Subcutaneous abdominal adipose tissue (tissue), 5 donors: ENCODE results near the gene FMN2.
"Not testable (repeated sequence)": the region's sequence is repeated elsewhere in the genome, so short reads cannot be mapped to it uniquely, and the experiment has no call there.

Experiments used
- H3K27ac ChIP-seq: one replicate; pipeline ENCODE4 v1.7.0; 2013; ENCODE audit warnings: low read depth, mild to moderate bottlenecking, inconsistent platforms, low read length, moderate library complexity
- H3K27me3 ChIP-seq, 5 donors: one replicate each; pipeline ENCODE4 v1.7.0; 2013; ENCODE audit warnings: low read length in 5 of 5, inconsistent platforms in 1 of 5; ENCODE audit not compliant: control insufficient read depth in 5 of 5, insufficient read depth in 4 of 5
- H3K36me3 ChIP-seq, 5 donors: one replicate each; pipeline ENCODE4 v1.7.0; 2013; ENCODE audit warnings: low read length in 5 of 5; ENCODE audit not compliant: control insufficient read depth in 5 of 5, insufficient read depth in 5 of 5
- H3K4me1 ChIP-seq, 5 donors: one replicate each; pipeline ENCODE4 v1.7.0; 2013; ENCODE audit warnings: low read length in 5 of 5, mild to moderate bottlenecking in 3 of 5, moderate library complexity in 1 of 5; ENCODE audit not compliant: control insufficient read depth in 5 of 5, insufficient read depth in 5 of 5
- H3K4me3 ChIP-seq, 5 donors: one replicate each; pipeline ENCODE4 v1.7.0; 2013; ENCODE audit warnings: low read length in 5 of 5, low read depth in 1 of 5
- H3K9ac ChIP-seq, 5 donors: one replicate each; pipeline ENCODE4 v1.7.0; 2013; ENCODE audit warnings: low read length in 5 of 5, mild to moderate bottlenecking in 4 of 5, moderate library complexity in 3 of 5
- H3K9me3 ChIP-seq, 5 donors: one replicate each; pipeline ENCODE4 v1.7.0; 2013; ENCODE audit warnings: low read length in 5 of 5; ENCODE audit not compliant: control insufficient read depth in 5 of 5
- donor health status: healthy.
- donor health status: healthy.
- donor health status: healthy.
- donor health status: healthy.
- donor health status: healthy.

The FMN2 gene

DNA sequence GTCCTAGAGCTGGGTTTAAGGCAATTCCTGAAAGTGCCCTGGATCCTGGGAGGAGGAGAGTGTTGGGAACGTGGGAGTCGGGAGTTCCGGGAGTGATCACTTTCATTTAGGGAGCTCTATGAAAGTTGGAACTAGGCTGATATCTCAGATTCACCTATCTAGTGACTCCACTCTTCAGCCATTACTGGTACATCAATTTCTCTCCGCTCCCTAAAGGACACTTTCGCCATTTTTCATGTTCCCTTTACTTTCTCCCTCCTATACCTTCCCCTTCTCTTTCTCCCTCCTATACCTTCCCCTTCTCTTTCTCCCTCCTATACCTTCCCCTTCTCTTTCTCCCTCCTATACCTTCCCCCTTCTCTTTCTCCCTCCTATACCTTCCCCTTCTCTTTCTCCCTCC, 93.0 kb downstream of the FMN2 start:
- not testable (repeated sequence) for H3K27me3 ChIP-seq, H3K36me3 ChIP-seq, H3K27ac ChIP-seq, H3K9me3 ChIP-seq, H3K4me3 ChIP-seq, H3K9ac ChIP-seq
- H3K4me1 ChIP-seq = peaks cover 0 to 13% (median 0%) of the 10 kb centered on the region in 5 donors

DNA sequence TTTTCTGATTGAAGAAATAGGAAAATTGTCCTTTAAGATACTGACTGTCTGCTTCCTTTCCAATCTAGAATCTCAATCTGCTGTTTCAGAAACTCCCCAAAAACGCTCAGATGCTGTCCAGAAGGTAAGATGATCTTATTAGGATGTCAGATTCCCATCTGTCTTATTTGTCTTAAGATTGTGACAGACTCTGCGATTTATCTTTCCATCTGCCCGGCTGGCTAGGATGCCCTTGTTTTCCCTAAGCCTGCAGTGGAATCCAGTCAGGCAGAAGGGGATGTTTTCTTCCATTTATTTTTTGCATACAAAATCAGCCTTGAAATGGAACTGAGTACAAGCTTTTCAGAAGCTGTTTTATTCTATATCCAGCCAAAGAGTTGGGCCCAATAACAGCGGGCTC, 96.5 kb downstream of the FMN2 start:
- H3K36me3 ChIP-seq = no peaks in the 10 kb centered on the region
- H3K4me1 ChIP-seq = peaks cover 0 to 13% (median 0%) of the 10 kb centered on the region in 5 donors
- no peaks in the 10 kb centered on the region for H3K9me3 ChIP-seq
- no peak overlapping the region for H3K9ac ChIP-seq
- H3K4me3 ChIP-seq = no peak overlapping the region
- peaks cover 0 to 7% (median 3%) of the 10 kb centered on the region in 5 donors for H3K27me3 ChIP-seq
- no peak overlapping the region for H3K27ac ChIP-seq

DNA sequence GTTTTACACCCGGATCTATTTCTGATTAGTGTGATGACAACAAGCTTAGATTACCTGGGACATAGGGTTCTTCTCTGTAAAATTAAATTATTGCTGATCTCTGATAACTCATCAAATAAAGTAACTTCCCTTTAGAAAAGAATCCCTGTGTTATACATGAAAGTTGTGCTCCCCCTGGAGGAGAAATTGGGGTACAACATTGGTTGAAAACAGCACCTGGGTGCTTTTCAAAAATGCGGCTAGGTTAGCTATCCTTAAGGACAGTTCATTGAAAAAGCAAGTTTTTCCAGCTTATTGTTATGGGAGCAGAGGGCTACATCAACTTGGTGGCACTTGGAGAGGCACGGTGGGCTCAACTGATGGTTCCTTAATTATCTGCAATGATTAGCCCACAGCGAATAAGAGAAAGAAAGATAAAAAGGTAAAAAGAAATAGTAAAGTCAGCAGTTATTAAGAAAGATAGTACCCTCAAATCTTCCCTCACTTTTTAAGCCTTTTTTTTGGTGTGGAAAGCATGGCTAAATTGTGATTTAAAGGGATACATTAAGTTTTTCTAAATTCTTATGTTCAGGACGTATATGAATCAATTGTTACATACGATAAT, 97.8 kb downstream of the FMN2 start:
- no peaks in the 10 kb centered on the region for H3K9me3 ChIP-seq
- no peaks in the 10 kb centered on the region for H3K36me3 ChIP-seq
- peaks cover 0 to 13% (median 0%) of the 10 kb centered on the region in 5 donors for H3K4me1 ChIP-seq
- peaks cover 0 to 7% (median 3%) of the 10 kb centered on the region in 5 donors for H3K27me3 ChIP-seq
- no peak overlapping the region for H3K9ac ChIP-seq
- H3K27ac ChIP-seq = no peak overlapping the region
- no peak overlapping the region for H3K4me3 ChIP-seq

DNA sequence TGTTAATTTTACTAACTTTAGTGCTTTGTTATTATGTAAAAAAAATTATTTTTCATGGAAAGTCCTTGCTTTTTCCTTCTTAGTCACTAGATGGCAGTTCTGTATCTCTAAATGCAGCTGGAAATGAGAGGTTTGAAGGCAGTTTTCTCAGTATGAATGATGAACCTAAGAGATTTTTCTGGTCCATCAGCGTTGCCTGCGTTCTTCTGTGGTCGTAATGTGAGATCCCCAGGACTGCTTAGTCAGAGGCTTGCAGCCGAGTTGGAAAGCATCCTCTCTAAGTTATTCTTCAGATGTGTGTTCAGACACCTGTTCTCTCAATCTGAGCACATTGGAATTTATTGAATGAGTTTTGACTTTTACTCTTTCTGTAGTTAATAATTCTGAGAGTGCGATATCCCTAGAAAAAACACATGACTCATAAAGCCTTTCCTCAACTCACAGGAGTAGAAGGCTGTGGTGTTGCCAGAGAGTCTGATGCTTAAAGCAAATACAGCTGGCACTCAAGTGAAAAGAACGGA, 99.3 kb downstream of the FMN2 start:
- H3K27ac ChIP-seq = no peak overlapping the region
- no peaks in the 10 kb centered on the region for H3K9me3 ChIP-seq
- no peak overlapping the region for H3K4me3 ChIP-seq
- H3K36me3 ChIP-seq = no peaks in the 10 kb centered on the region
- H3K4me1 ChIP-seq = peaks cover 0 to 8% (median 0%) of the 10 kb centered on the region in 5 donors
- peaks cover 0 to 4% (median 3%) of the 10 kb centered on the region in 5 donors for H3K27me3 ChIP-seq
- H3K9ac ChIP-seq = no peak overlapping the region

DNA sequence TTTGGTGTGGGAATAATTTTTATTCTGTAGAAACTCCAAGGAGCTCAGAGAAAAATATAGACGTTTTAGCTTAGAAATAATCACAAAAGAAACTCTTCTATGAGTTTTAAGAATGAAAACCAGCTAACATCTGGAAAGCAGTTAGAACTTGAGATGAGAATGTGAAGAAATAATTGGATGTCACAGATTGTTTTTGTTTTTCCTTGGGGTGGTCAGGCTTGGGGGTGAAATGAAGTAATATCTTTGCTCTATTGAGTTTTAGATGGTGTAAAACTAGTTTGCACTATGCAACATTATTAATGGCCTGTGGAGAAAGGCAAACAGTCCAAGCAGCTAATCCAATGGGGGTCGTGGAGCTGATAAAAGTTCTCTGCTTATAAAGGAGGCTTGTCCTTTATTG, 101.2 kb downstream of the FMN2 start:
- H3K27ac ChIP-seq = no peak overlapping the region
- H3K4me3 ChIP-seq = no peak overlapping the region
- no peaks in the 10 kb centered on the region for H3K9me3 ChIP-seq
- no peaks in the 10 kb centered on the region for H3K4me1 ChIP-seq
- H3K36me3 ChIP-seq = no peaks in the 10 kb centered on the region
- no peak overlapping the region for H3K9ac ChIP-seq
- peaks cover 0 to 5% (median 0%) of the 10 kb centered on the region in 5 donors for H3K27me3 ChIP-seq

DNA sequence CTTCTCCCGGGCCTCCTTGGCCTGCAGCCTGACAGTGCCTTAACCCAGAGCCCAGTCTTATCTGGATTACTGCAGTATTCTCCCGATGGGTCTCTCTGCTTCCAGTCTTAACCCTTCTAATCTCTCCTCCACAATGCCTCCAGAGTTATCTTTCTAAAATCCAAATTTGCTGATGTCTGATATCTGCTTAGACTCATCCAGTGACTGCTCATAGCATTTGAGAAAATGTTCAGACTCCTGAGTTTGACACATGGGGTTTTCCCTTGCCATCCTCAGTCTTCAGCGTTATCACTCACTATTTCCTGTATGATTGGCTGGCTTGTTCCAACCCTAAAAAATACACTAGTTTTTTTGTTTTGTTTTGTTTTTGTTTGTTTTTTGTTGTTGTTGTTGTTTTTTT, 102.0 kb downstream of the FMN2 start:
- Histone ChIP-seq H3K36me3 (no peaks in the 10 kb centered on the region), H3K27ac (no peak overlapping the region), H3K9ac (no peak overlapping the region), H3K4me3 (no peak overlapping the region), H3K4me1 (no peaks in the 10 kb centered on the region), H3K27me3 (peaks cover 0 to 5% (median 0%) of the 10 kb centered on the region in 5 donors), H3K9me3 (no peaks in the 10 kb centered on the region)

DNA sequence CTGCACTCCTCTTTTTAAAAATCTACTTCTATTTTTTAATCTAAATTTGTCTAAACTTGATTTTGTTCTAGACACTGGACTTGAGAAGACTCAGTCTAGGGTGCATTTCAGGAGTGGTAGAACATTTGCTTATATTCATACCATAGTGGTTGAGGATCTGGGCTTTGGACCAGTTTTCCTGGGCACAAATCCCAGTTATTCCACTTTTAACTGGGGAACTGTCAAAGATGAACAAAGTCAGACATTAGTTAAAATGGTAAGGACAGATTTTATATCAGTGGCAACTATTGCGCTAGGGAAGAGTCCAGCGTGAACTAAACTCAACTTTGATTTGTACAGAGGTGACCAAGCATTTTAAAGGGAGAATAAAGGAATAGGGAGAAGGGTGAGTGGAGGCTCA, 102.4 kb downstream of the FMN2 start:
- Histone ChIP-seq H3K4me3 (no peak overlapping the region), H3K36me3 (no peaks in the 10 kb centered on the region), H3K27ac (no peak overlapping the region), H3K4me1 (no peaks in the 10 kb centered on the region), H3K9ac (no peak overlapping the region), H3K9me3 (no peaks in the 10 kb centered on the region), H3K27me3 (peaks cover 0 to 5% (median 0%) of the 10 kb centered on the region in 5 donors)

DNA sequence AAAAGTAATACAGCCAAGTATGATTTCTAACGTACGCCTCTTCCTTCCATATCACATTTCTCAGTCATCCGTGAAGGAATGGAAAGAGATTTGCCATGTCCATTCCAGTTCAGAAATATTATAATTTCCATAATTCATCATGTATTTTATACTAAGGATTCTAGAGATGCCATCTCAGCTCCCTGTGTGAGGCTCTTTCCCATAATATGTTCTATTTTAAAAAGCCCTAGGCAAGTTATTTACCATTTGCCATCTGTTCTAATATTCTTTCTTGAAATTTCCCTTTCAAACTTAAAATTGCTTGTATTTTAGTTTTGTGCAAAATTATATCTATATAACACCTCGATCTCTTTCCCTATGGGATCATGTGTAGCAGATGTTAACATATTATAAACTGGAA, 106.7 kb downstream of the FMN2 start:
- Histone ChIP-seq H3K36me3 (no peaks in the 10 kb centered on the region), H3K4me3 (no peak overlapping the region)

DNA sequence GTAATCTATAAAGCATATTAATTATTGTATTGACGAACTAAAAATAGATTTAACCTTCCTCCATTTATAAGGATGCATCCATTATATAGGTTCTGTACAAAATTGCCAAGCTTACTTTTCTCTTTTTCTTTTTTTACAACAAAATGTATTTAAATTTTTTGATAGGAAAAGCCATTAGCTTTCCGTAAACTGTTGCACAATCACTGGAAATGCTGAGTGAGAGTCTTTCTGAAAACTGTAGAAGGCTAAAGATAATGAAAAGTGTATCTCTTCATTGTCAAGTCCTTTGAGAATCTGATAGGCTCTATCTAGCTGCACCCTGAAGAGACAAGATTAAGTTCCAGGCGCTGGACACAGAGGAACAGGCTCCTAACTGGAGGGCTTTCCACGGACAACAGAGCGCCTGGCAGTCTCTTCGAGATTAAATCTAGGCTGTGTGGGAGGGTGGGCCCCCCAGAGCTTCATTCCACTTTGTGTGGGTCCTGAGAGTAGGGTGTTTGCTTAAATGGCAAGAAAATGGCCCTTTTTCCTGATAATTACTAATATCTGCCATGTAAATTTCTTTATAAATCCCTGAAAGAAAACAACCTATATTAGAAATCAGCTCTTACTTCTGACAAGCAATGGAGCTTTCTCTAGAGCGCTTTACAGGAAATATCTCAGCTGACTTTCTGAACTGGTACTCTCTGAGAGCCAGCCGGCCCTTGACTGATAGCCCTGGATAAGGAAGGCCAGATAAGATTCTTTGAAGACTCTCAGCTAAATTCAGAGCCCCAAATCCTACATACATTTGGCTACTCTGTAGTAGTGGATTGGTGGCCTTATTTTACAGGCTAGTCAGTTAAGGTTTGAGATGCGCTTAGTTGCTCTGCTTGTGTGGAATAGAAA, 108.3 kb downstream of the FMN2 start:
- H3K27me3 ChIP-seq = peaks cover 0 to 5% (median 0%) of the 10 kb centered on the region in 5 donors
- no peaks in the 10 kb centered on the region for H3K36me3 ChIP-seq
- peaks cover 0 to 7% (median 0%) of the 10 kb centered on the region in 5 donors for H3K9me3 ChIP-seq
- H3K9ac ChIP-seq = no peak overlapping the region
- H3K27ac ChIP-seq = no peak overlapping the region
- no peak overlapping the region for H3K4me3 ChIP-seq
- no peaks in the 10 kb centered on the region for H3K4me1 ChIP-seq

More for the DNA sequence above, 106.7 kb downstream of the FMN2 start:
- peaks cover 0 to 5% (median 0%) of the 10 kb centered on the region in 5 donors for H3K27me3 ChIP-seq
- no peak overlapping the region for H3K27ac ChIP-seq
- no peak overlapping the region for H3K9ac ChIP-seq
- peaks cover 0 to 7% (median 0%) of the 10 kb centered on the region in 5 donors for H3K9me3 ChIP-seq
- H3K4me1 ChIP-seq = no peaks in the 10 kb centered on the region

DNA sequence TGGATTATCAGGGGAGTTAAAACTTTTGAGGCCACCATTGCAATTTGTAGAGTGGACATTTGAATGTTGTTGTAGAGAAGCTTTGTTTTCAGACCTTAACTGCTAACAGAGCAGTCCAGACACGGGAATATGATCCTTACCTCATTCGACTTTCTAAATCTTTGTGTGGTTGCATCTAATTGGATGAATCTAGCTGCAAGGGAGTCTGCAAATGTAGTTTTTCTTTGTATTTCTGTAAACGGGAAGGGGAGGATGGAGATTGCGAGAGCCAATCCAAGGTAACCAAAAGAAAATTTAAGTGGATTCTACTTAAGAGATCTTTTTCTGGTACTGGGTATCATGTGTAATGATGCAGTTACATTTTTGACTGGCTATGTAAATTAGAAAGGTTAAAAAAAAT, 110.2 kb downstream of the FMN2 start:
- Histone ChIP-seq H3K27ac (no peak overlapping the region), H3K27me3 (peaks cover 0 to 2% (median 0%) of the 10 kb centered on the region in 5 donors), H3K36me3 (no peaks in the 10 kb centered on the region)

More for the DNA sequence above, 110.2 kb downstream of the FMN2 start:
- no peak overlapping the region for H3K9ac ChIP-seq
- no peak overlapping the region for H3K4me3 ChIP-seq
- H3K9me3 ChIP-seq = peaks cover 0 to 7% (median 0%) of the 10 kb centered on the region in 5 donors
- H3K4me1 ChIP-seq = no peaks in the 10 kb centered on the region
